Stimulated activated naive B cell treated with anti-CD40 and anti-IgM and Interleukin-4, amounts not matched to agents 10 μg/mL and 1 μg/mL and 100 μg/mL, for 72 hours (primary cell): ENCODE results near the gene ZSWIM3.
A peak's percentile ranks its signal among the peaks of the same experiment; 100 is the strongest.

Experiments used
- ATAC-seq, 2 donors: fragments of 150-1000 bp; cut with Tn5 transposase; replicated peaks; 2 replicates each; pipeline ENCODE4 v1.10.0; 2021; ENCODE audit warnings: moderate library complexity in 1 of 2
- DNase-seq: peaks from one replicate; pipeline ENCODE4 v3.0.0; 2021
- H3K27ac Mint-ChIP-seq: one replicate; pipeline ENCODE4 v1.8.0; 2022; ENCODE audit warnings: mild to moderate bottlenecking, mixed read lengths
- H3K27me3 Mint-ChIP-seq, 2 donors: one replicate each; pipeline ENCODE4 v1.8.0; 2022; ENCODE audit warnings: mixed read lengths in 2 of 2
- H3K36me3 Mint-ChIP-seq, 2 donors: one replicate each; pipeline ENCODE4 v1.8.0; 2022; ENCODE audit warnings: mixed read lengths in 2 of 2, mild to moderate bottlenecking in 1 of 2
- H3K4me1 Mint-ChIP-seq, 2 donors: one replicate each; pipeline ENCODE4 v1.8.0; 2022; ENCODE audit warnings: mixed read lengths in 2 of 2, mild to moderate bottlenecking in 1 of 2
- H3K4me3 Mint-ChIP-seq, 2 donors: one replicate each; pipeline ENCODE4 v1.8.0; 2022; ENCODE audit warnings: mild to moderate bottlenecking in 2 of 2, mixed read lengths in 2 of 2, moderate library complexity in 1 of 2
- H3K9me3 Mint-ChIP-seq, 2 donors: one replicate each; pipeline ENCODE4 v1.8.0; 2022; ENCODE audit warnings: mixed read lengths in 2 of 2, mild to moderate bottlenecking in 1 of 2

ZSWIM3 gene

GRCh38 chr20:45836841-45837240, 20.6 kb upstream of the ZSWIM3 start:
- DNase-seq = no peak
- H3K27ac Mint-ChIP-seq = no peak overlapping the region
- no peak for ATAC-seq
- no peaks in the 10 kb centered on the region for H3K9me3 Mint-ChIP-seq
- H3K4me3 Mint-ChIP-seq = no peak overlapping the region
- peaks cover 6 to 9% of the 10 kb centered on the region in 2 donors for H3K36me3 Mint-ChIP-seq
- H3K27me3 Mint-ChIP-seq = peaks cover 0 to 6% of the 10 kb centered on the region in 2 donors
- peaks cover 9 to 20% of the 10 kb centered on the region in 2 donors for H3K4me1 Mint-ChIP-seq

- H3K27ac Mint-ChIP-seq = no peak overlapping the region
- peaks cover 16 to 26% of the 10 kb centered on the region in 2 donors for H3K4me1 Mint-ChIP-seq
- H3K4me3 Mint-ChIP-seq = no peak overlapping the region
Measured at GRCh38 chr20:45840700-45841198, 16.7 kb upstream of the ZSWIM3 start.

DNA sequence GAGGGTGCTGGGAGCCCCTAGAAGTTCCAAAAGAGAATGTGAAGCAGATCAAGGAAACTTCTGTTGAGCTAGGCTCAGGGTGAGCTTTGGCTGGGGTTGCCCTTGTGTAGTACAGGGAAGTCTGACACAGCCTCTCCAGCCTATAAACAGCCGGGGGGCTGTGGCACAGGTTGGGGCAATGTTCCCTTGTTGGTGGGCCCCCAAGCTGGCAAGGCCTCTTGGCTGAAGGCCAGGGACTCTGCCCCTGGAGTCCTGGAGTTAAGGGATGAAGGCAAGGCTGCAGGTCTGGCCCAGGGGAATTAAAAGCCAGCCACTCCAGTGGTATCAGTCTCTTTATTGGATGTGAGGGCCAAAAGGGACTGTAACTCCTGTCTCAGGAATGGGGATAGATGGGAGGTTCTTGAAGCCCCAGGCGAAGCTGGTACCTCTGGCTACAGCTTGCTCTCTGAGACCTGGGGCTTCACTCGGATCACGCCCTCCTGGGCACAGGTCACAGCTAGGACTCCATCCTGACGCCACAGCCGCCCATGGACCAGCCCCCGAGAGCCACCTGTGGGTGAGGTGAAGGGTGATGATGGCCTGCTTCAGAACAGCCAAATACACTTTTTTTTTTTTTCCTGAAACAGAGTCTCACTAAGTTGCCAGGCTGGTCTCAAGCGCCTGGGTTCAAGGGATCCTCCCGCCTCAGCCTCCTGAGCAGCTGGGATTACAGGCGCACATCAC, 15.8 kb upstream of the ZSWIM3 start:
- Mint-ChIP-seq H3K27me3 (no peaks in the 10 kb centered on the region), H3K36me3 (peaks cover 22 to 40% of the 10 kb centered on the region in 2 donors), H3K9me3 (no peaks in the 10 kb centered on the region), H3K27ac (peak overlapping the region; percentile 73), H3K4me3 (peak overlapping the region in 1 of 2 donors; percentile 25), H3K4me1 (peaks cover 16 to 26% of the 10 kb centered on the region in 2 donors)
- DNase-seq (no peak), ATAC-seq (no peak)

More at GRCh38 chr20:45840700-45841198, 16.7 kb upstream of the ZSWIM3 start:
- DNase-seq (no peak), ATAC-seq (no peak)
- Mint-ChIP-seq H3K9me3 (no peaks in the 10 kb centered on the region), H3K27me3 (no peaks in the 10 kb centered on the region), H3K36me3 (peaks cover 23 to 38% of the 10 kb centered on the region in 2 donors)

- ATAC-seq (peak; percentile 98), DNase-seq (peak; percentile 35)
- Mint-ChIP-seq H3K4me1 (peaks cover 16 to 26% of the 10 kb centered on the region in 2 donors), H3K4me3 (peak overlapping the region; percentile 25 to 41), H3K9me3 (no peaks in the 10 kb centered on the region), H3K36me3 (peaks cover 21 to 39% of the 10 kb centered on the region in 2 donors), H3K27ac (peak overlapping the region; percentile 73), H3K27me3 (no peaks in the 10 kb centered on the region)
Measured at GRCh38 chr20:45842169-45842812, 15.1 kb upstream of the ZSWIM3 start.

DNA sequence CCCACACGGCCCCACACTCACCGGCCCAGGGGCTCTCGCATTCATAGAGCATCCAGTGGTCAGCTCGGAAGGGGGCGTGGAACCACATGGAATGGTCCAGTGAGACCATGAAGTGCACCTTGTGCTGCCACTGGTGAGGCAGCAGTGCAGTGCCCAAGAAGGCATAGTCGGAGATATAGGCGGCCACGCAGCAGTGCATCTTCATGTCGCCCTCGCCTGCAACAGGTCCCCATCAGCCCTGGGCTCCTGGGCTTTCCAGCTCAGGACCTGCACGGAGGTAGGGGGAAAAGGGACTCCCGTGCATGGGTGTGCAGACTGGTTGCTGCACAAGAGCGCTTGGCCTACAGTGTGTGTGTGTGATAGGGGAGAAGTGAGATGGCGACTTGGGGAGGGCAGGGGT, 13.9 kb upstream of the ZSWIM3 start:
- Mint-ChIP-seq H3K36me3 (peaks cover 24 to 44% of the 10 kb centered on the region in 2 donors), H3K27ac (no peak overlapping the region), H3K4me3 (no peak overlapping the region), H3K9me3 (no peaks in the 10 kb centered on the region), H3K27me3 (no peaks in the 10 kb centered on the region), H3K4me1 (peaks cover 16 to 30% of the 10 kb centered on the region in 2 donors)
- ATAC-seq (no peak), DNase-seq (no peak)

DNA sequence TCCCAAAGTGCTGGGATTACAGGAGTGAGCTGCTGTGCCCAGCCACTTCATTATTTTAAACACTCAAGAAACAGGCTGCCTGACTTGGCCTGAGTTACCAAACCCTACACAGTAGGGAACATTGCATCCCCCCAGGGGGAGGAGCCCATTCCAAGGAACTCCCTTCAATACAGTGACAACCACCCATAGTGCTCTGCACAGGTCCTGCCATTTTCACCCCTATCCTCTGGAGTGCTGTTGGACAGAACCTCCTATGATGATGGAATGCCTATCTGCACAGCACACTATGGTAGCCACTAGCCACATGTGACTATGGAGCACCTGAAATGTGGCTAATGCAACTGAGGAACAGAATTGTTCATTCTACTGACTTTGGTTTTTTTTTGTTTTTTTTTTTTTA, 12.0 kb upstream of the ZSWIM3 start:
- peaks cover 16 to 34% of the 10 kb centered on the region in 2 donors for H3K4me1 Mint-ChIP-seq
- peaks cover 31 to 47% of the 10 kb centered on the region in 2 donors for H3K36me3 Mint-ChIP-seq
- no peaks in the 10 kb centered on the region for H3K9me3 Mint-ChIP-seq
- no peak for DNase-seq
- H3K4me3 Mint-ChIP-seq = no peak overlapping the region
- H3K27me3 Mint-ChIP-seq = no peaks in the 10 kb centered on the region
- H3K27ac Mint-ChIP-seq = no peak overlapping the region
- ATAC-seq = no peak

DNA sequence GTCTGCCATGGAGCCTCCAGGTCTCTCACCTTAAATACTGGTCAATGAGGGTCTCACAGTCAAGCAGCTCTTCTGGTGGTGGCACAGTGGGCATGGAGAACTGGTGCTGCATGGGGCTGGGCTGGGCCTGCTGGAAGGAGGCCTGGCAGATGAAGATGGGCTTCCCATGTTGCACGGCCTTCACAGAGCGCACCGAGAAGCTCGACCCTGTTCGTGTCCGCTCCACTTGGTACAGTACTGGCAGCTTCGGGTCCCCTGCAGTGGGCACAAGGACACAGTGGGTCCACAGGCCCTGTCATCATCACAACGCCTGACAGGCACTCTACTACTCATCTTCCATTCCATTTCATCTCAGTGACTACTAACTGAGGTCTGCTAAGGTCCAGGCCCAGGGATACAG, 9.0 kb upstream of the ZSWIM3 start:
- ATAC-seq (no peak), DNase-seq (no peak)
- H3K27ac Mint-ChIP-seq = no peak overlapping the region
- H3K4me1 Mint-ChIP-seq = peaks cover 2 to 8% of the 10 kb centered on the region in 2 donors
- H3K36me3 Mint-ChIP-seq = peaks cover 33 to 37% of the 10 kb centered on the region in 2 donors
- H3K9me3 Mint-ChIP-seq = no peaks in the 10 kb centered on the region
- no peaks in the 10 kb centered on the region for H3K27me3 Mint-ChIP-seq
- no peak overlapping the region for H3K4me3 Mint-ChIP-seq

DNA sequence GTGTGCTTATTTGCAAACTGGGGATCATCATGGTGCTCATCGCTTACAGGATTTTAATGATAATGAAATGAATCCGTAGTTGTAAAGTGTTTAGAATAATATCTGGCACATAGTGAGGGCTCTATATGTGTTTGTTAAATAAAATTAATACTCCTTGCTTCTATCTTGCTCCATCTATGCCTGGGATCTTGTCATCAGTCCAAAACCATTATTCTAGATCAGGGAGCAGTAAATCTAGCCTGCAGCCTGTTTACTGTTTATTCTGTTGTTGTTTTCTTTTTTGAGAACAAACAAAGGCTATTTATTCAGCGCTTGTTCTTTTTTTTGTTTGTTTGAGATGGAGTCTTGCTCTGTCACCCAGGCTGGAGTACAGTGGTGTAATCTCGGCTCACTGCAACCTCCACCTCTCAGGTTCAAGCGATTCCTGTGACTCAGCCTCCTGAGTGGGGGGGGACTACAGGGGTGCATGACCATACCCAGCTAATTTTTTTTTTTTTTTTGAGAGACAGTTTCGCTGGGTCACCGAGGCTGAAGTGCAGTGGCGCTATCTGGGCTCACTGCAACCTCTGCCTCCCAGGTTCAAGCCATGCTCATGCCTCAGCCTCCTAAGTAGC, 8.3 kb upstream of the ZSWIM3 start:
- Mint-ChIP-seq H3K9me3 (no peaks in the 10 kb centered on the region), H3K36me3 (peaks cover 30 to 38% of the 10 kb centered on the region in 2 donors), H3K27ac (no peak overlapping the region), H3K27me3 (no peaks in the 10 kb centered on the region), H3K4me3 (no peak overlapping the region), H3K4me1 (peaks cover 2 to 8% of the 10 kb centered on the region in 2 donors)
- ATAC-seq (no peak), DNase-seq (no peak)

DNA sequence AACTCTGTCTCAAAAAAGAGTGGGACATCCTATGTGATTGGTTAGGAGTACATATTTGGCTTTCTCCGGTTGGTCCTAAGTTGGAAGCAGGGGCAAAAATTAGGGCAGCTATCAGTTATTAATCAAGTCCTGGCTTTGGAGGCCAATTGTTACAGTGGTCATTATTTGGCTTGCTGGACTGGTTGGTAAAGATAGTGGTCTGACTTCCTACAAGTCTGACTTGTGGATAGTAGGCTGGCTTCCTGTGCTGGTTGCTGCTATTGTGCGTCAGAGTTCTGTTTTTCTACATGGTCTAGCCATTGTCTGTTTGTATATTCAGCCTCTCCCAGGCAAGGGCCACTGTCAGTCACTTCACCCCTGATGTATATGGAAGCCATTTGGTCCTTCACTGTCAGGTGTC, 7.2 kb upstream of the ZSWIM3 start:
- no peak for ATAC-seq
- no peaks in the 10 kb centered on the region for H3K27me3 Mint-ChIP-seq
- DNase-seq = no peak
- peaks cover 5 to 18% of the 10 kb centered on the region in 2 donors for H3K4me1 Mint-ChIP-seq
- no peak overlapping the region for H3K27ac Mint-ChIP-seq
- peaks cover 24 to 34% of the 10 kb centered on the region in 2 donors for H3K36me3 Mint-ChIP-seq
- H3K4me3 Mint-ChIP-seq = no peak overlapping the region
- no peaks in the 10 kb centered on the region for H3K9me3 Mint-ChIP-seq

GRCh38 chr20:45850926-45851325, 6.5 kb upstream of the ZSWIM3 start:
- Mint-ChIP-seq H3K4me3 (no peak overlapping the region), H3K27ac (no peak overlapping the region), H3K36me3 (peaks cover 19 to 29% of the 10 kb centered on the region in 2 donors), H3K9me3 (no peaks in the 10 kb centered on the region), H3K27me3 (no peaks in the 10 kb centered on the region), H3K4me1 (peaks cover 5 to 22% of the 10 kb centered on the region in 2 donors)
- DNase-seq (no peak), ATAC-seq (no peak)

DNA sequence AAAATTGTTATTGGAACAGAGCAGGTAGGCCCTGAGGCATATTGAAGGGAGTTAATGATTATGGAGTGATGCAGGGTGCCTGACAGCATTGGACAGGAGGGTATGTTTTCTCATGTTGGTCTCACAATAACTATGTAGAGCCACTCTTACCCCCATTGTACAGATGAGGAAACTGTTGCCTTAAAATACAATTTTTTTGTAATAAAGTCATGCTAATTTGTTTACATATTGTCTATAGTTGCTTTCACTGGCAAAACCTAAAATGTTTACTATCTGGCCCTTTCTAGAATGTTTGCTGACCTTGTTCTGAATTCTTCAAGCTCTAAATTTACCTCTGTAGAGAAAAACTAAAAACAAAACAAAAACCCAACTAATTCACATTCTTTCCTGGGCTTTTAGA, 5.9 kb upstream of the ZSWIM3 start:
- ATAC-seq = no peak
- Mint-ChIP-seq H3K9me3 (no peaks in the 10 kb centered on the region), H3K4me1 (peaks cover 5 to 28% of the 10 kb centered on the region in 2 donors), H3K4me3 (no peak overlapping the region), H3K36me3 (peaks cover 19 to 26% of the 10 kb centered on the region in 2 donors), H3K27ac (no peak overlapping the region), H3K27me3 (no peaks in the 10 kb centered on the region)
- DNase-seq = no peak

DNA sequence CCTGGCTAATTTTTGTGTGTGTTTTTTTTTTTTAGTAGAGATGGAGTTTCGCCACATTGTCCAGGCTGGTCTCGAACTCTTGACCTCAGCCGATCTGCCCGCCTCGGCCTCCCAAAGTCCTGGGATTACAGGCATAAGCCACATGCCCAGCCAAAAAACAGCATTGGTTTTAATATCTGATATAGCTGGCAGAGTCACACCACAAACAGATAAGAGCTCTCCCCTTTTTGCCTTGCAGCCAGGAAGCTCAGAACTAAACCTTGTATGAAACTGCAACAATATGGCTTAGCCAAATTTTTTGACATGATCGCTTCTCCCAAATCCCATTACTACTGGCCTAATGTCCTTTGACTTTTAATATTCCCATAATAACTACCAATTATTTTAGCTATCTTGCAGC, 5.1 kb upstream of the ZSWIM3 start:
- Mint-ChIP-seq H3K27ac (no peak overlapping the region), H3K27me3 (no peaks in the 10 kb centered on the region), H3K9me3 (no peaks in the 10 kb centered on the region), H3K4me1 (peaks cover 6 to 31% of the 10 kb centered on the region in 2 donors), H3K36me3 (peaks cover 19 to 25% of the 10 kb centered on the region in 2 donors), H3K4me3 (no peak overlapping the region)
- ATAC-seq (no peak), DNase-seq (no peak)

DNA sequence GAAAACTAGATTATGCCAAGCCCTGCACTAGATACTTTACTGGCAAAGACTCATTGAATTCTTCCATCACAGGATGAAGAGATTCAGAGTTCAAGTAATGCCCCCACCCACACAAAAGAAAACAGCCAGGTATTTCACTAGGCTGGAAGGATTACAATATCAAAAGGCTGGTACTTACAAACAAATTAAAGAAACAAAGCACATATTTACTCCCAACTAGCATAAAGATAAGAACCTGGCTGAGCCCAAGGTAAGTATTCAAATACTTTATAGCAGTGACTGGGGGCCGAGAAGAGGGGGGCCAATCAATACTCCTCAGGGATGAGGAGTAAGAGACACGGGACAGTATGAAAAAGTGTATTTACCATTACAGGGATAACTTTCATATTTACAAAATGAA, 3.9 kb upstream of the ZSWIM3 start:
- ATAC-seq = no peak
- Mint-ChIP-seq H3K36me3 (peaks cover 17 to 20% of the 10 kb centered on the region in 2 donors), H3K27me3 (no peaks in the 10 kb centered on the region), H3K4me3 (no peak overlapping the region), H3K9me3 (no peaks in the 10 kb centered on the region), H3K27ac (no peak overlapping the region), H3K4me1 (peaks cover 9 to 38% of the 10 kb centered on the region in 2 donors)
- DNase-seq = no peak

- Mint-ChIP-seq H3K4me1 (peaks cover 20 to 40% of the 10 kb centered on the region in 2 donors), H3K36me3 (peaks cover 4 to 18% of the 10 kb centered on the region in 2 donors), H3K27ac (peak overlapping the region; percentile 99), H3K4me3 (peak overlapping the region; percentile 97), H3K27me3 (no peaks in the 10 kb centered on the region), H3K9me3 (no peaks in the 10 kb centered on the region)
- DNase-seq = no peak
- ATAC-seq = peak; percentile 43 to 53
Measured at GRCh38 chr20:45857882-45858216, 435 bp downstream of the ZSWIM3 start.
